Aorta (tissue), 5 donors: Measurements from ENCODE around the gene ATG2A. TPM values are rescaled to one million over a fixed set of nuclear protein-coding genes. Genes with fewer than 3 reads are reported as not detected.

ENCODE experiments used
- ATAC-seq: fragments of 200-7000 bp; cut with Tn5 transposase; one replicate; pipeline ENCODE4 v1.9.1; 2022; ENCODE audit warnings: moderate library complexity; ENCODE audit not compliant: low FRiP score
- DNase-seq, 2 donors: peaks; one replicate each; pipeline ENCODE4 v3.0.0-alpha.2; 2020
- H3K27ac ChIP-seq, 2 donors: one replicate each; pipeline ENCODE4 v1.5.1; 2013; ENCODE audit warnings: low read length in 2 of 2, mild to moderate bottlenecking in 2 of 2, moderate library complexity in 2 of 2, control low read depth in 1 of 2, inconsistent platforms in 1 of 2, low read depth in 1 of 2
- H3K27me3 ChIP-seq, 2 donors: one replicate each; pipeline ENCODE4 v1.6.1; 2013; ENCODE audit warnings: control low read depth in 1 of 2, low read length in 1 of 2, mild to moderate bottlenecking in 1 of 2, moderate library complexity in 1 of 2; ENCODE audit not compliant: insufficient read depth in 2 of 2, control insufficient read depth in 1 of 2
- H3K36me3 ChIP-seq, 2 donors: one replicate each; pipeline ENCODE4 v1.6.1; 2013; ENCODE audit warnings: control low read depth in 1 of 2, low read length in 1 of 2, mild to moderate bottlenecking in 1 of 2; ENCODE audit not compliant: insufficient read depth in 2 of 2, control insufficient read depth in 1 of 2
- H3K4me1 ChIP-seq, 2 donors: one replicate each; pipeline ENCODE4 v1.6.1; 2013; ENCODE audit warnings: low read length in 2 of 2, control low read depth in 1 of 2, mild to moderate bottlenecking in 1 of 2, moderate library complexity in 1 of 2; ENCODE audit not compliant: insufficient read depth in 2 of 2, control insufficient read depth in 1 of 2
- H3K4me3 ChIP-seq, 2 donors: one replicate each; pipeline ENCODE4 v1.5.1; 2013; ENCODE audit warnings: low read length in 2 of 2, control low read depth in 1 of 2, mild to moderate bottlenecking in 1 of 2
- H3K9me3 ChIP-seq: one replicate; pipeline ENCODE4 v1.6.1; 2013; ENCODE audit warnings: mild to moderate bottlenecking, low read length; ENCODE audit not compliant: control insufficient read depth
- WGBS, 2 donors: extraction: QIAGEN DNeasy Blood & Tissue Kit; methylation state at CpG; one replicate each; pipeline ENCODE4 v1.1.7; 2013; 5-methylcytosine and 5-hydroxymethylcytosine counted together
- intact Hi-C, 2 donors: fragments of 100-400 bp; cut with DNase I; formaldehyde crosslinking; loops; one replicate each; pipeline versions ENCODE4 v1.14.2 to v1.15.0; 2022
- polyA plus RNA-seq, 2 donors: library from polyadenylated mRNA; stranded (reverse); fragments of 200-250 nt; gene quantifications; one replicate each; pipeline ENCODE4 v1.2.3, GENCODE V29; 2013
- total RNA-seq, 2 donors: library from RNA; stranded (reverse); fragmentation: NEBNext Ultra II Directional; extraction: Animal tissue kit (Norgen Biotek cat#: 25700); gene quantifications; one replicate each; pipeline ENCODE4 v1.2.1, GENCODE V29; 2021
- donor health status: healthy with polysubstance abuse.
- donor health status: Bipolar disorder and iron deficiency.
- donor health status: DM: no; HTN: no; CAD: no.
- donor health status: DM: no; HTN: no; CAD: no.
- donor health status: DM: yes; HTN: yes; CAD: no.

ATG2A gene
- total and polyA plus RNA-seq, 4 donors = 7.0 to 34.9 (median 20.1) TPM

- intact Hi-C loops = no loop called here
- DNase-seq (peak in 1 of 2 donors; percentile 75), ATAC-seq (no peak)
These were observed 58.3 kb downstream of the ATG2A start for GRCh38 chr11:64858467-64859263.

GRCh38 chr11:64857485-64857884, 59.5 kb downstream of the ATG2A start:
- no peak for ATAC-seq
- Histone ChIP-seq H3K27me3 (no peaks in the 10 kb centered on the region), H3K9me3 (no peaks in the 10 kb centered on the region), H3K4me3 (no peak overlapping the region), H3K4me1 (peaks cover 0 to 4% of the 10 kb centered on the region in 2 donors), H3K27ac (peak overlapping the region in 1 of 2 donors; percentile 2), H3K36me3 (peaks cover 2 to 5% of the 10 kb centered on the region in 2 donors)
- 91 to 96% methylated on average over 6 of the region's 6 CpGs for WGBS, 2 donors
- intact Hi-C loops = no loop called here
- DNase-seq = no peak

More at GRCh38 chr11:64858467-64859263, 58.3 kb downstream of the ATG2A start:
- 48 to 61% methylated on average over 19 of the region's 19 CpGs for WGBS, 2 donors
- Histone ChIP-seq H3K27me3 (no peaks in the 10 kb centered on the region), H3K36me3 (peaks cover 0 to 4% of the 10 kb centered on the region in 2 donors), H3K9me3 (no peaks in the 10 kb centered on the region), H3K27ac (no peak overlapping the region), H3K4me3 (no peak overlapping the region), H3K4me1 (peaks cover 0 to 4% of the 10 kb centered on the region in 2 donors)

- Histone ChIP-seq H3K27me3 (no peaks in the 10 kb centered on the region), H3K36me3 (peaks cover 2 to 5% of the 10 kb centered on the region in 2 donors), H3K4me3 (no peak overlapping the region), H3K4me1 (peaks cover 0 to 4% of the 10 kb centered on the region in 2 donors), H3K27ac (peak overlapping the region; percentile 77 to 84), H3K9me3 (no peaks in the 10 kb centered on the region)
- intact Hi-C loops = no loop called here
- DNase-seq (peak; percentile 91 to 94), ATAC-seq (peak; percentile 79)
- 32 to 36% methylated on average over 19 to 20 of the region's 20 CpGs for WGBS, 2 donors
These were observed 60.4 kb downstream of the ATG2A start for GRCh38 chr11:64856382-64857227.

- Histone ChIP-seq H3K4me3 (no peak overlapping the region), H3K4me1 (peaks cover 0 to 4% of the 10 kb centered on the region in 2 donors), H3K27me3 (no peaks in the 10 kb centered on the region), H3K9me3 (no peaks in the 10 kb centered on the region), H3K36me3 (peaks cover 2 to 5% of the 10 kb centered on the region in 2 donors), H3K27ac (peak overlapping the region; percentile 77 to 84)
- no peak for DNase-seq
- no peak for ATAC-seq
- intact Hi-C loops = no loop called here
- 72 to 78% methylated on average over 18 to 20 of the region's 22 CpGs for WGBS, 2 donors
These were observed 61.3 kb downstream of the ATG2A start for GRCh38 chr11:64855596-64856304.

GRCh38 chr11:64854534-64855502, 62.2 kb downstream of the ATG2A start:
- Histone ChIP-seq H3K36me3 (peaks cover 2 to 5% of the 10 kb centered on the region in 2 donors), H3K4me3 (no peak overlapping the region), H3K27me3 (no peaks in the 10 kb centered on the region), H3K9me3 (no peaks in the 10 kb centered on the region), H3K27ac (peak overlapping the region; percentile 77 to 84), H3K4me1 (peaks cover 0 to 4% of the 10 kb centered on the region in 2 donors)
- peak; percentile 89 for ATAC-seq
- WGBS, 2 donors = 60 to 61% methylated on average over 45 of the region's 45 CpGs
- DNase-seq = peak; percentile 94 to 97
- intact Hi-C loops = no loop called here

GRCh38 chr11:64854157-64854533, 62.9 kb downstream of the ATG2A start:
- Histone ChIP-seq H3K9me3 (no peaks in the 10 kb centered on the region), H3K36me3 (peaks cover 2 to 5% of the 10 kb centered on the region in 2 donors), H3K27ac (peak overlapping the region in 1 of 2 donors; percentile 59), H3K4me3 (no peak overlapping the region), H3K27me3 (no peaks in the 10 kb centered on the region), H3K4me1 (peaks cover 0 to 4% of the 10 kb centered on the region in 2 donors)
- 93% methylated on average over 25 of the region's 25 CpGs for WGBS, 2 donors
- no peak for DNase-seq
- ATAC-seq = no peak
- intact Hi-C loops = no loop called here

- H3K27me3 ChIP-seq = no peaks in the 10 kb centered on the region
- ATAC-seq (no peak), DNase-seq (peak in 1 of 2 donors; percentile 77)
- H3K36me3 ChIP-seq = peaks cover 2 to 5% of the 10 kb centered on the region in 2 donors
- 81 to 83% methylated on average over 27 of the region's 27 CpGs for WGBS, 2 donors
- peaks cover 0 to 4% of the 10 kb centered on the region in 2 donors for H3K4me1 ChIP-seq
- no peaks in the 10 kb centered on the region for H3K9me3 ChIP-seq
- no peak overlapping the region for H3K4me3 ChIP-seq
- H3K27ac ChIP-seq = no peak overlapping the region
- intact Hi-C loops = no loop called here
These were observed 63.3 kb downstream of the ATG2A start for GRCh38 chr11:64853709-64854108.
